HG02885 (cell line): ENCODE results near the gene PSMC3.

Source experiments
- ATAC-seq: cut with Tn5 transposase; IDR thresholded peaks from one replicate; pipeline ENCODE4 v1.9.1; 2021; ENCODE audit warnings: mild to moderate bottlenecking; ENCODE audit not compliant: unreplicated experiment, poor library complexity

The PSMC3 gene

DNA sequence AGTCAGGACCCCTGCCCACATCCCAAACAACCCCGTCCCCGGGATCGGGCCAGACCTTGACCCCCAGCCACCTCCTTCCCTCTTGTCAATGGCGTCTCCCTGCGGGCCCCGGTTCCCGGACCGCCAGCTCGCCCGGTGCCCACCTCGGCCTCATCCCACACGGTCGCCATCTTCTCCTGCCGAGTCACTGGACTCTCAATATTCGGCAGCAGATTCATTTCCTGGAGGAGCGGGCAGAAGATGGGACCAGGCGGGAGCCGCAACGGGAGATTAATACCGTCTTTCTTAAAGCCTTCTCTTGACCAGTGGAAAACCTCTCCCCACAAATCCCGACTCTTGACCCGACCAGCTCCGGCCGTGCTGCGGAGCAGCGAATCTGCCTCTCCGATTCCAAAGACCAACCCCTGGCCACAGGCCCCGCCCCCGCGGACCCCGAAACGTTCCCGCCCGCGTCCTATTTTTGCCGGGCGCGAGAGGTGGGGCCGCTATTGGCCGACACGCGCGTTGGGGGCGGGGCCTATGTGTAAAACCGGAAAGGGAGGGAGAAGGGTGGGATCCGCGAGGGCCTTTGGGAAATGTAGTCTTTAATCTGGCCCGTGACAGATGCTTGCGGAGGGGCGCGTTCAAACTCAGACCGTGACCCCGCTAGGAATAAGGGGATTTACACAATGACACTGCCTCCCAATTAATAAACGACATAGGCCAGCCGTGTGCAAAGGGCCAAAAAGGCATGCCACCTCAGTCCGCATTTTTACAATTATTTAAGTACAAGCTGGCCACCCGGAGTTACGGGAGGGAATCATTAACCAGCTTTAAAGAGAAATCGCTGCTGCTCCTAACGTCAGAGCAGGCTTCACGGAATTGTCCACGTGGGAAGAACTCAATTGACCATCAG lies at the start of gene PSMC3:
Gene PSMC3 (minus strand): TSS at position 378 of the 895 bp plus-strand sequence. CDS start 160 bp downstream, at position 218.
- peak; percentile 94 for ATAC-seq

GRCh38 chr11:47470671-47471070 lies 44.4 kb upstream of the PSMC3 start:
- no peak for ATAC-seq

DNA sequence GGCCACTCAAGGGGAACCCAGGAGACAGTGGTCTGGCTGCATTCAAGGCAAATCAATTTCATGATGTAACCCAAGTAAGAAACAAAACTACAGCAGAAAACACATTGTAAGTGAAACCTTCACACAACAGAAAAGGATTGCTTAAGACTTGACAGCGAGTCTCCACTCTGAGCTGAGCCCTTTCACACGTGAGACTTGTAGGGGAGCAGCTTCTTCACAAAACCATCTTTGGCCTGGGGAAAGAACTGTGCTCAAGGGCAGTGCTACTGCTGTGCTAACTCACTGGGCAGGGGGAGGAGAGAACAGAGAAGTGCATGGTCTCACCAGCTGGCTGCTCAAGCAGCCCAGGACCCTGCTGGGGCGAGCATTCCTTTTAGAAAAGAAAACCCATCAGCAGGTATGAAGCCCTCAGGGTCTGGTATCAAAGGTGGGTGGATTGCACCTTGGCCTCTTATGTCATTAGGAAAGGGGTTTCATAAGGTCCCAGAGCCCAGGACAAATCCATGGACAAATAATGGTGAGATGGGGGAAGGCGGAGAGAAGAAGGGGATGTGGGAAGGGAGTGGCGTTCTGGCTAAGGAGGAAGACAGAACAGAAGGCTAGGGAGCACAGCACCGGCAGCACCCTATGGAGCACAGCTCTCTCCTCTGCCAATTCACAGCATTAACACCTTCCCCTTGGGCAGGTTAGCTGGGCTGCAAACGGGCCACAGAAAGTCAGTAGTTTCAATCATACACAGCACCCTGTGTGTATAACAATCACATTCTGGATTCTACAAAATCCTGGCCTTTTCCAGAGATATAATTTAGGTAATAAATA lies 43.3 kb upstream of the PSMC3 start:
- ATAC-seq, result no peak

GRCh38 chr11:47468598-47469214 lies 42.5 kb upstream of the PSMC3 start:
- ATAC-seq, result no peak

DNA sequence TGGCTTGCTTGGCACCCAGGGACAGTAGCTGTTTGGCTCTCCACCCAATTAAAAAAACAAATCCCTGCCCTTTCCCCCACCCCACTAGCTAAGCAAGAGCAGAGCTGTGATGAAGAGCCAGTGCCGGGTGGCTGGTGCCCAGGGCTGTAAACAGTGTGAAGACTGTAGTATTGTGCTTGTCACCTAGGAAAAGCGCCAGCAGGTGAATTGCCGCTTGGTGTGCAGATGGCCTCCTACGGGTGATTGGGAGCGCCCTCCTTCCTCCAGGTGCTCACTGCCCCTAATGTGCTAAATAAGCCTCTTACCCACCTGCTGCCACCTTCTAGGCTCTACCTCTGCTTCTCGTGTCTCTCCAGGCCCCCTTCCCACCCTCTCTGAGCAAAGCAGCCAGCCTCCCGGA lies 41.1 kb upstream of the PSMC3 start:
- no peak for ATAC-seq

DNA sequence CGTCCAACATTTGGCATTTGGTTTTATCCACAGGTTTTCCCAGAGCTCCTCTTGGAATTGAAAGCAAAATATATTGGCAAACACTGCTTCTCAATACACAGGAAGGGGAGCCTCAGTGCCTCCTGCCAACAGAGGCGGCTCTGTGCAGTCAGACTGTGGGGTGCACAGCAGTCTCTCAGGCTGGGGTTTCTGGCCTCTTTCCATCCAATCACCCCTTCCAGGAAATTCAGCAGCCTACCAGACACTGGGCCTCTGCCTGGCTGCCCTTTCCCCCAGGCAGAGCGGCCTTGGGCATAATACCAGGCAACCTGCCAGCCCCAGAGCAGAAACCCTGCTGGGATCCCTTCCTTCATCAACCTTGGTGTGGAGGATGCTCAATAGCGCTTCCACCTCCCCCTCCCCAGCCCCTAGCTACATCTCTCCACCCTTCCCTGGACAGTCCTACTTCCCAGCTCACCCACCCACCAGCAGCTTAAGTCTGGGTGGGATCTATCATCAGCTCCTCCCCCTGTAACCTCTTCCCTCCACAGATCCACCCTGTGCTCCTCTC lies 40.5 kb upstream of the PSMC3 start:
- no peak for ATAC-seq

DNA sequence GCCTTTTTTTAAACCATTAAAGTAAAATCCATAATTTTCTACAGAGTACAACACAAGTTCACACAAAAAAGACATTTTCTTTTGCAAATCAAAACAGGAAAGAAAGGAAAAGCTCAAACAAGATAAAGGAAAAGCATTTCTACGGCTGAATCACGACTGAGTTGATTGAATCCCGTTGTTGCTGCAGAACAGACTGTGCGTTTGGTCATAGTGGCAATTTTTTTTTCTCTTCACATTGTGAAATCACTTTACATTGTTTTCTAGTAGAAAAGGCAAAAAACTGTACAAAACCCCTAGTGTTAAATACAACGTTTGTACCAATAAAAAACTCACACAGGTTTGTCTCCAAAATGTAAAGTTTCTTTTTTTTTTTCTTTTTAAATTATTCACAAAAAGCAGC lies 40.0 kb upstream of the PSMC3 start:
- no peak for ATAC-seq

- ATAC-seq, result no peak
Measured at GRCh38 chr11:47464483-47464882, 38.2 kb upstream of the PSMC3 start.

DNA sequence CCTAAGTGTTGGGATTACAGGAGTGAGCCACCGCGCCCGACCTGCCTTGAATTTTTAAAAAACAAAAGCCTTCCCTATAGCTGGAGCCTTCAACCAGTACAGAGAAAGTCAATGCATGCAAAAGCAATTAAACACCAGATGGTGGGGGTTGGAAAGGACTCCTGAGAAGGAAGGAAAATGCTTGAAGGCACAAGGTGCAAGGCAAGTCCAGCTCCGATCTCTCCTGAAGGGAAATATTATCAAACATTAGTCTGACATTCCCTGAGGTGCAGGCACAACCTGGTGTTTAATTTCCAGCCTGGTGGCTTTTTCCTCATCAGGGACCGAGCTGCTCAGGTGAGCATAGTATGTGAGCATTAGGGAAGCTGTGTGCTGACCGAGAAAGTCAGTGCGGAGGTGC lies 35.6 kb upstream of the PSMC3 start:
- ATAC-seq, result no peak

- ATAC-seq, result no peak
Measured at GRCh38 chr11:47460571-47461235, 34.5 kb upstream of the PSMC3 start.

- peak; percentile 75 for ATAC-seq
Measured at GRCh38 chr11:47454258-47454671, 28.0 kb upstream of the PSMC3 start.

GRCh38 chr11:47453365-47453764 lies 27.1 kb upstream of the PSMC3 start:
- ATAC-seq, result no peak

DNA sequence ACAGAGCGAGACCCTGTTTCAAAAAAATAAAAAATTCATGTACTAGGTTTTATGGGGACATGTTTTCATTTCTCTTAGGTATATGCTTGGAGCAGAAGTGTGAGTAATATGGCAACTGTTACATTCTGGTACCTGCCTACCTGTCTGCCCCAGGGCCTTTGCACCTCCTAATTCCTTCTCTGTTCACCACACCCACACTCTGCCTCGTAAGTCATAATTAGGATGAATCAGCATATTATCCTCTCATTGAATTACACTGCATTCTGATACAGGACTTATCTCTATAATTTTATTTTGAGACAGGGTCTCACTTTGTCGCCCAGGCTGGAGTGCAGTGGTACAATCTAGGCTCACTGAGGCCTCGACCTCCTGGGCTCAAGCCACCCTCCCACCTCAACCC lies 25.8 kb upstream of the PSMC3 start:
- ATAC-seq, result no peak

DNA sequence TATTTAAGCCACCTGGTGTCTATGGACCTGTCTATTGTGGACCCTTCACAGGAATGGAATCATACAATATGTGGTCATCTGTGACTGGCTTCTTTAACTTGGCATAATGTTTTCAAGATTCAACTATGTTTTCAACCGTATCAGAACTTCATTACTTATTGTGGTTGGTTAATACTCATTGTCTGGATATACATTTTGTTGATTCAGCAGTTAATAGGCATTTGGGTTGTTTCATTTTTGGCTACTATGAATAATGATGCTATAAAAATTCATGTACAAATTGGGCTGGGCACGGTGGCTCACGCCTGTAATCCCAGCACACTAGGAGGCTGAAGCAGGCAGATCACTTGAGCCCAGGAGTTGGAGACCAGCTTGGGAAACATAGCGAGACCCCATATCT lies 25.2 kb upstream of the PSMC3 start:
- ATAC-seq, result no peak

- ATAC-seq, result no peak
Measured at GRCh38 chr11:47449541-47449940, 23.3 kb upstream of the PSMC3 start.

GRCh38 chr11:47448566-47449427 lies 22.6 kb upstream of the PSMC3 start, which contains the start of gene RAPSN:
RAPSN (minus strand) TSS chr11:47449136; CDS start chr11:47448964, 172 bp downstream.
- no peak for ATAC-seq

GRCh38 chr11:47447906-47448305 lies 21.7 kb upstream of the PSMC3 start:
- ATAC-seq, result no peak

DNA sequence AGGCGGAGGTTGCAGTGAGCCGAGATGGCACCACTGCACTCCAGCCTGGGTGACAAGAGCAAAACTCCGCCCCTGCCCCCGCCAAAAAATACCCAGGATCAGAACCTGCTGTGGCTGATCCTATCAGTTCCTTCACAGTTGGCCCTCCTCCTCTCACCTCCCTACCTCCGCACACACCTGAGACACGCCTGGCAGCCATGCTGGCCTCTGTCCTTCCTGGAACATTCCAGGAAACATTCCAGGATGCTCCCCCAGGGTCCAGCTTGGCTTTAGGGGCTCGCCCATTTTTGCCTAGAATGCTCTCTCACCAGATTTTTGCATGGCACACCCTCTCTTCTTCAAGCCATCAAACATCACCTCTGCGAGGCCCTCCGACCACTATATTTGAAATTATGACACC lies 20.6 kb upstream of the PSMC3 start:
- no peak for ATAC-seq

DNA sequence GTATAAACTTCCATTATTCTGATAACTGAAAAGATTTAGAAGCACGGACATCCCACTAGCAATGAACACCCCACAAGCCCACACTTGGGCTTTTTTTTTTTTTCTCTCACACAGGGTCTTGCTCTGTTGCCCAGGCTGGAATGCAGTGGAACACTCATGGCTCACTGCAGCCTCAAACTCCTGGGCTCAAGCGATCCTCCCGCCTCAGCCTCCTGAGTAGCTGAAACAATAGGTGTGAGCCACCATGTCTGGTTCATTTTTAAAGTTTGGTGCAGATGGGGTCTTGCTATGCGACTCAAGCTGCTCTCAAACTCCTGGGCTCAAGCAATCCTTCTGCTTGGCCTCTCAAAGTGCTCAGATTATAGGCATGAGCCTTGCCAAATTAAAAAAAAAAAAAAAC lies 19.6 kb upstream of the PSMC3 start:
- ATAC-seq, result no peak
